ENCODE data around the gene IL22RA2. TPM values are rescaled to one million over a fixed set of nuclear protein-coding genes. Genes with fewer than 3 reads are reported as not detected.

Gene IL22RA2
- total RNA-seq, 1 experiment from 2014 or later: not detected

DNA sequence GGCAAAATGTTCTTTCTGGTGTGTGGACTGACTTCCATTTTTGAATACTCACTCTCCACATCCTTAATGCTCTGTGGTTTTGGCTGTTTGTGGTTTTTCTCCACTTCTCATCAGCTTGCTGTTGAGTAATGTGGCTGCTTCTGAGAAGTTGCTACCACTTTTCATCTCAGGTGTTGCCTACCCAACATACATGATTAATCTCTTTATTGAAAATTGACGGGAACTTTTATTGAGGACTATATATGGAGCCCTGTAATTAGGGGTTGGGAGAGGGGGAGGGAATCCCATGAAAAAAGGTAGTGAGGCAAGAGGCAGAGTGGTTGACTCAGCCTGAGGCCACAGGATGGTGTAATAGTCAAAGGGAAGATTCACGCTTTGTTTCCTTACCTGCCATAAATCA lies 17.6 kb downstream of the IL22RA2 start:
- in situ Hi-C loops (cut with HindIII; ENCODE audit: low pct_unique_long_range_greater_than_20kb, low sequenced_read_pairs): no loop called here
- no peak for DNase-seq (ENCODE audit: low read depth, low spot score)

DNA sequence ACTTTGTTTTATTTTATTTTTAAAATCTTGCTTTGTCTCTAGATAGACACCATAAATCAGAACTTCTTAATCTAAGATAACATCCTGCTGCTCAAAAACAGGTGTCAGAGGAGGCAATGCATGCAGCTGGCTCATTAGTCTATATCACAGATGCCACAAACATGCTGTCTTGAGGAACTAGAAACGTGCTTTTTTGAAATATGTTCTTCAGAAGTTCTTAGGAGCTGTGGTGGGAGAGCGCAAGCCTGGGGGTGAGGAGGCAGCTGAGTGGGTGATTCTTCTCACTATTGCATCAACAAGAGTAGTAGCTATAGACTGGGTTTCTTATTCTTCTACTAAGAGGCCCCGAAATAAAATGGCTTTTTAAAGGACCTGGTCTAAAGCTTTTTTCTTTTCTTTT lies 23.4 kb downstream of the IL22RA2 start:
- DNase-seq (ENCODE audit: low read depth, low spot score): no peak
- in situ Hi-C loops (cut with HindIII; ENCODE audit: low pct_unique_long_range_greater_than_20kb, low sequenced_read_pairs): no loop called here

DNA sequence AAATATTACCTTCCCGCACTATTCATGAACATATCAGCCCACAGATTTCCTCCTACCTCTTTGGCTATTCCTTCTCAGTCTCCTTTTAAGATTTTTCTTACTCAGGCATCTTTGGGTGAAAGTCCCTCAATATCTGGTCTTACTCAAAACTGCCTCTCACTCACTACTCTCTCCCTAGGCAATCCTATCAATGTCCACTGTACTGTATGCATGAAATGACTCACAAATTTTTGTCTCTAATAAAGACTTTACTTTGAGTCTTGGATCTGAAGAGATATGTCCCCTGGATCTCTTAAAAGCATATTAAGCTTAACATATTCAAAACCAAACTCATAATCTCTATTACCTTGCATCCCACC lies 24.4 kb downstream of the IL22RA2 start:
- DNase-seq (ENCODE audit: low read depth, low spot score): no peak
- in situ Hi-C loops (cut with HindIII; ENCODE audit: low pct_unique_long_range_greater_than_20kb, low sequenced_read_pairs): no loop called here

DNA sequence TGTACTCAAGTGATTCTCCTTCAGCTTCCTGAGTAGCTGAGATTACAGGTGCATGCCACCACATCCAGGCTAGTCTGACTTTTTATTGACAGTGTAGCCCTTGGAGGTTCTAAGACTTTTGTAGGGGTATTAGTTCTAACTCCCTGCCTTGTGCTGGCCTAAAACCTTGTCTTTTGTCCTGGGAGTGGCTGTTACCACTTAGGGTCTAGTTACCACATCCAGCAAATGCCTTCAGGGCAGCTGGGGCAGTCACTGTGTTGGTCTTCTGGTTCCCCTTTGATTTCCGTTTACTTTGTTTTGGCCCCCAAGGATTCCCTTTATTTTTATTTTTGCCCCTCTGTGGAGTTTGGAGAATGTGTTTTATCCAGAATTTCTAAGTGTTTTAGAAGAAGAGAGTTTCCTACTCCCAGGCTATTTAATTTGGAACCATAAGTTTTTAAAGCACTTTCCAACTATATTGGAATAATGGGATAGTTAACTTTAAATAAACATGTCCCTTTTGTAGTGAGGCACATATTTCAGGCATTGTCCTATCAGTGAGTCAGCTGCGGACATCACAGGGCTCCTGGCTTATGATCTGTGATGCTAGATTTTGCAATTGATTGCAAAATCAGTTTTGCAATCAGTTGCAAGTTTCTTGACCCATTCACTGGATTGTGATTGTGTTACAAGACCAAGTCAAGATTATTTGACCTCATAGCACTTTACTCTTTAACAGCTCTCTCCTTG lies 25.0 kb downstream of the IL22RA2 start:
- in situ Hi-C loops (cut with HindIII; ENCODE audit: low pct_unique_long_range_greater_than_20kb, low sequenced_read_pairs): no loop called here
- DNase-seq (ENCODE audit: low read depth, low spot score): no peak

DNA sequence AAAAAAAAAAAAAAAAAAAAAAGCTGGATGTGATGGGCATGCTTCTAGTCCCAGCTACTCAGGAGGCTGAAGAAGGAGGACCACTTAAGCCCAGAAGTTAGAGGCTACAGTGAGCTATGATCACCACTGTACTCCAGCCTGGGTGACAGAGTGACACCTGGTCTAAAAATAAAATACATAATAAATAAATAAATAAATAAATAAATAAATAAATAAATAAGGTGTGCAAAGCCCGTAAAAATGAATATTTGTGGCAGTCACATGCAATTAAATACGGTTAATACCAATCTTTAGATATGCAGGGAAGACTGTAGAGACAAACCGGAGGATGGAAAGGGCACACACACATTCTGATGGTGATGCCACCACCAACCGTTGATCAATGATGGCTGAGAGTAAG lies 26.2 kb downstream of the IL22RA2 start:
- DNase-seq (ENCODE audit: low read depth, low spot score): no peak
- in situ Hi-C loops (cut with HindIII; ENCODE audit: low pct_unique_long_range_greater_than_20kb, low sequenced_read_pairs): no loop called here

DNA sequence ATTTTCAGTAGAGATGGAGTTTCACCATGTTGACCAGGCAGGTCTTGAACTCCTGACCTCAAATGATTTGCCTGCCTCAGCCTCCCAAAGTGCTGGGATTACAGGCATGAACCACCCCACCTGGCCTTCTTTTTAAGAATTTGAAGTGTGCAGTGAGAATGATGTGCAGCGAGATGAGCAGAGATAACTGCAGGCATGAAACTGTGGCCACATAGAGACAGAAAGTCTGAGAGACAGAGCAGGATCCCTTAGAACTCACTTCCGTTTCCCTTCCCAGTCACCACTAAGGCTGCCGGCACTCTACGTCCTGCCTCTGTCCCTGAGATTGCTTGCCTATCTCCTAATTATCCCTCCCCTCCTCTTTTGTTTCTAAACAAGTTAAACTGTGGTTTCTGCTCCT lies 27.2 kb downstream of the IL22RA2 start:
- in situ Hi-C loops (cut with HindIII; ENCODE audit: low pct_unique_long_range_greater_than_20kb, low sequenced_read_pairs): no loop called here
- DNase-seq (ENCODE audit: low read depth, low spot score): no peak

DNA sequence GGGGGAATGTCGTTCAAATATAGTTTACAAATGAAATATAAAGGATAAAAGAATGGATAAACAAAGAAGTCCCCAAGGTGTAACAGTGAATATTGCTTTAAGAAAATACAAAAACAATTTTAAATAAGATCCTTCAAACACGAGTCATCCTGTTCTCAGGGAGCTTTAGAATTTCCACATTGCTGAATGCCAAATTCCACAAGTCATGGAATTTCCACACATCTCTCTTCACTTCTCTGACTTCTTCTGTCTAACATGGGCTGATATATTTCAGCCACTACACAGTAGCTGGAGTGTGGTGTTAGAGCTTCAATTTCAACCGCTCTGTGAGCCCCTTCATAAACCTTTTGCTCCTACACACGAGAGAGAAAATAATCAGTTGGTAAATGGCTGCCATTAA lies 28.0 kb downstream of the IL22RA2 start:
- in situ Hi-C loops (cut with HindIII; ENCODE audit: low pct_unique_long_range_greater_than_20kb, low sequenced_read_pairs): no loop called here
- no peak for DNase-seq (ENCODE audit: low read depth, low spot score)

DNA sequence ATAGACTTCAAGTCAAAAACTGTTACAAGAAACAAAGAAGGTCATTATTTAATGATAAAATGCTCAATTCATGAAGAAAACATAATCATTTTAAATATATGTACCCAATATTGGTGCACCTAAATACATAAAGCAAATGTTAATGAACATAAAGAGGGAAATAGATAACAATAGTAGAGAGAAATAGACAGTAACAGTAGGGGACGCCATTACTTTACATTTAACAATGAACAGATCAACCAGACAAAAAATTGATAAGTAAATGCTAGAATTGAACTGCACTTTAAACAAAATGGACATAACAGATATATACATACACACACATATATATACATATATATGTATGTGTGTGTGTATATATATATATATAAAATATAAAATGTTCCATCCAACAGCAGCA lies 37.4 kb downstream of the IL22RA2 start:
- in situ Hi-C loops (cut with HindIII; ENCODE audit: low pct_unique_long_range_greater_than_20kb, low sequenced_read_pairs): no loop called here
- no peak for DNase-seq (ENCODE audit: low read depth, low spot score)

DNA sequence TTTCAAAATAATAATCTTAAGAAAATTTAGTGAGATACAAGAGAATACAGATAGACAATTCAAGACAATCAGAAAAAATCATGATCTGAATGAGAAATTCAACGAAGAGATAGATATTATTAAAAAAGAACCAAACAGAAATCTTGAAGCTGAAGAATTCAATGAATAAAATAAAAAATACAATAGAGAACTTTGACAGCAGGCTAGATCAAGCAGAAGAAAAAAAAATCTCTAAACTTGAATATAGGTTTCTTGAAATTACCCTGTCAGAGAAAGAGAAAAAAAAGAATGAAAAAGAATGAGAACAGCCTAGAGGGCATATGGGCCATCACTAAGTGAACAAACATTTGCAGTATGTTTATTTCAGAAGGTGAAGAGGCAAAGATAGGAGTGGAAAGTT lies 39.0 kb downstream of the IL22RA2 start:
- in situ Hi-C loops (cut with HindIII; ENCODE audit: low pct_unique_long_range_greater_than_20kb, low sequenced_read_pairs): no loop called here
- no peak for DNase-seq (ENCODE audit: low read depth, low spot score)

DNA sequence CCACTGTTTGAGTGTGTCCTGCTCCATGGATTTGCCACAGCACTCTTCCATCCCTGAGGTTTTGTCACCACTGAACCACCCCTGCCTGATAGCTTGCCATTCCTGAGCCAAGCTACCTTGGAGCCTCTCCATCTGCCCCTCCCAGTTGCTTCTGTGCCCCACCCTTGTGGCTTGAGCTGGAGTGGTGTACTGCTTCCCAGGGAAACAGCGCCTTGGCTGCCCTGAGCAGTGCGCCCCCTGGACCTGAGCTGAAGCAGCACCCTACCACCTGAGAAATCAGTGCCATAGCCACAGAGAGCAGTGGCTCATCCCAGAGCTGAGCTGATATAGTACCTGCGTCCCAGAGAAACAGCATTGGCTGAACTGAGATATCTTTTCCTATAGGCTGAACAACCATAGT lies 40.3 kb downstream of the IL22RA2 start:
- in situ Hi-C loops (cut with HindIII; ENCODE audit: low pct_unique_long_range_greater_than_20kb, low sequenced_read_pairs): no loop called here
- DNase-seq (ENCODE audit: low read depth, low spot score): no peak

DNA sequence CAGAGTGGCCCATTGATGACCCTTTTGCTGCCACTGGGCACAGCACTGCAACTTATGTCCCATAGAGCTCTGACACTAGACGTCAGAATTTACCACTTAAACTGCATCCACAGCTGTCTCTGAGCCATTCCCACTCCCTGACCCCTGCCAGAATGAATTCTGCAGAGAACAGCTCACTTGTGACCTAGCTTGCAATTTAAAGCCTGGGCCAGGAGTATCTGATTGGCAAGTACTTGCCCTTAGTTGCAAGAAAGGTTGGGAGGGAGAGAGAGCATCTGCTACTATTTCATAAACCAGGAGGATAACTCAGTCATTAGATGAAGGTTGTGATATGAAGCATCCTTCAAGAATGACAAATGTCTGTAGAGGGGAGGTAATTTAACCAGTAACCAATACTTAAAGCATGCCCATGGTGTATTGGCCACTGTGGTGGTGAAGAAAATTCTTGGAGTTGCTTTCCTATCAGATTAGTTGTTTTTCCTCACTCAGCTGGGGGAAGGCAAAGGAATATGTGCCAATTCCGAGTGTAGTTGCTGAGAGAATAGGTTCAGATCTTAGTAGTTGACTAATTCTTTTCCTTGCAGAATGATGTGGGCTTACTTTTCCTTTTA lies 46.5 kb downstream of the IL22RA2 start:
- DNase-seq (ENCODE audit: low read depth, low spot score): no peak
- in situ Hi-C loops (cut with HindIII; ENCODE audit: low pct_unique_long_range_greater_than_20kb, low sequenced_read_pairs): no loop called here

DNA sequence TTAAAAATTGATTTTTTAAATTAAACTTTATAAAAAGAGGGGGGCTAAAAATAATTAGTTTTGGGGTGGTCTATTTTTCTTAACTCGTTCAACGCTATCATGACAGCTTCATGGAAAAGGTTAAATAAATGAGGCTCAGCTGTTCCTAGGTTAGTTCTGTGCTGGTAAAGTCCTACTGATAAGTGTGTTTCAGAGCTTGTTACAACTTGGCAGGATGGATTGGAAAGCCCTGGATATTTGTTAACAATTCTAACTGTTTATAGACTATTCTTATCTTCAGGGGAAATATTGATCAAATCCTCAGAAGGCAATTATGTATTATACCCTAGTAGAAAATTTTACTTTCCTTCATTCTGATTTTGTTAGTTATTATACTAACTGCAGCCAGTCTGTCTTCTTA lies 50.4 kb downstream of the IL22RA2 start:
- in situ Hi-C loops (cut with HindIII; ENCODE audit: low pct_unique_long_range_greater_than_20kb, low sequenced_read_pairs): no loop called here
- DNase-seq (ENCODE audit: low read depth, low spot score): no peak

DNA sequence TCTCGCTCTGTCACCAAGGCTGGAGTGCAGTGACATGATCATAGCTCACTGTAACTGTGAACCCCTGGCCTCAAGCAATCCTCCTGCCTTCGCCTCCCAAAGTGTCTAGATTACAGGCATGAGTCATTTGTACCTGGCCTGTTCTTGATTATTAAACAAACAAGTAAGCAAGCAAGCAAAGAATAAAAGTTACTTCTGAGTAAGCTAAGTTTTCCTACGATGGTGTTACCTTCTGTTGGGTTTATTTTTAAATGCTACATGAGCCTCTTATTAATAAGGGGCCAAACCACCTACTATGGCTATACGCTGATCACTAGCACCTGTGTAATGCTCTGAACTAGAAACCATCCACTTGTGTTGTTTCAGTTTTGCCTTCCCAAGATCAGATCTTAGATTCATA lies 50.8 kb downstream of the IL22RA2 start:
- in situ Hi-C loops (cut with HindIII; ENCODE audit: low pct_unique_long_range_greater_than_20kb, low sequenced_read_pairs): no loop called here
- no peak for DNase-seq (ENCODE audit: low read depth, low spot score)

DNA sequence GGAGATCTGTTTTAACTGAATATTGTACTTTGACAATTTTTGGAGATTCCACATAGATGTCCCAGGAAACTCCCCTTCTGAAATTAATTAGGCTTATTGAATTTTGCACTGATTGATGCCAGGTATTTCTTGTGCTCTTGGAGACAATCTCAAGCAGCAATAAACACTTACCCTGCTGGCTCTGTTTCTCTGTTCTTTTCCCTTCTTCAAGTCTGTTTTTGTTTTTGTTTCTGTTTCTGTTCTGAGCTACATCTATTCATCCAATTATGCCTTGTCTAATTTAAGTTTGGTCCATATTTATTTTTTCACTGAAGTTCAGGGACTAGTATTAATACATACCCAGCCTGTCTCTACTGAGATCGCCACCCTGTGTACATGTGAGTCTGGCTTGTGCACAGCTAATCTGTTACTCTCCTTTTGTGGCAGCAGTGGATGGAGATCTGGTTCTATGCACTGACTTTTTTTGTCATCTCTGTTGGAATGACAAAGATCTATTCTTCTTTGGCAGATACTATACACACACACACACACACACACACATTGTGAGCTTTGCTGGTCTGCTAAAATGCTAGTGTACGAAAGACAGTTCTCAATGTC lies 51.9 kb downstream of the IL22RA2 start:
- DNase-seq (ENCODE audit: low read depth, low spot score): peak; percentile 10
- in situ Hi-C loops (cut with HindIII; ENCODE audit: low pct_unique_long_range_greater_than_20kb, low sequenced_read_pairs): no loop called here

DNA sequence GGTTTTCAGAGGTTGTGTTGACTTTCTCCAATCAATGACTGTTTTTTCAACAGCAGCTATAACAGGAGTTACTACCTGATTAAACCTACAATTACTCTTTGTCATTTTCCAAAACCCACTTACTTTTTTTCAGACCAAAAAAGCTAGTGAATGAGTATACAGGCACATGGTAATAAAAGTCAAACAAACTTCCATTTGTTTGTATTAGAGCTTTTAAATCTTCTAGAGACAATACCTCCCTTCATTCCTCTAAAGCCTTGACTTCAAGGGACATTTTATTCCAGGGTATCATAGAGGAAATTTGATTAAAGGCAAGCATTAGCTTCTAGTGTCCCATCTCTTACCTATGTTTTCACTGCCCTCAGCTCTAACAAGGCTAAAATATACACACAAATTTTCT lies 52.7 kb downstream of the IL22RA2 start:
- DNase-seq (ENCODE audit: low read depth, low spot score): peak; percentile 68
- in situ Hi-C loops (cut with HindIII; ENCODE audit: low pct_unique_long_range_greater_than_20kb, low sequenced_read_pairs): no loop called here

DNA sequence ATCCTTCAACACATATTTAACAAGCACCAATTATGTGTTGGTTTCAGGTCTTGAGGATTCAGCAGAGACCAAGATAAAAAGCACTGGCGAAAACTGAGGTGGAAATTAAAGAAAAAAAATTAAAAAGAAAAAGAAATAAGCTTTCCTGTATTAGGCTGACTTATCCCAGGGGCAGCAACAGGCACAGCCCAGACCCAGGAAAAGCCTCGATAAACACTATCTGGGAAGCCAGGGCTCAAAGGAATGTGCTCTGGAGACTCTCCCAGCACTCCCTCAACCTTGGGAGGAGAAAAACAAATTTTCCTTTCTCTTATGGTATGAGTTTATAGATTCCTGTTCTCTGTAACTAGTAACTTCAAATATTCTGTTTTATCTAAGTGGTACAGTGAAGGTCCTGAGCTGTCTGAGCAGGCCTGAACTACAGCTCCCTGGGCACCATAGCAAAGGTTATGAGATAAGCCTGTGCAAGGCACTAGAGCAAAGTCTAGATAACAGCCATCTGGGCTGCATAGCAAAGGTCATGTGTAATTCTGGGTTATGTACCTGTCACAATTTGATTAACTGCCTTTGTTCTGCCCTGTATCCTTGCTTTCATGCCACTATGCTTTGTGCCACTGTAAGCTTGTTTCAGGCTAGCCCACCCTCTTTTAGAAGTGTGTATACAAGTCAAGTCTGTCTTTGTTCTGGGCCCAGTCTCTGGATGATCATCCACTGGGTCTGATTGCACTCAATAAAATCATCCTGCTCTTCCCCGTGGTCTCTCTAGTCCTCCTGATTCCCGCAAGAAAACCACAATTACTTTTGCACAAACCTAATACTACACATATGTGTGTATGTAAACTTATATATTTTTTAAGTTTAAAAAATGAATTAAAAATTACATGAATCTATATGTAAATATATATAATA lies 54.0 kb downstream of the IL22RA2 start:
- in situ Hi-C loops (cut with HindIII; ENCODE audit: low pct_unique_long_range_greater_than_20kb, low sequenced_read_pairs): no loop called here
- no peak for DNase-seq (ENCODE audit: low read depth, low spot score)

DNA sequence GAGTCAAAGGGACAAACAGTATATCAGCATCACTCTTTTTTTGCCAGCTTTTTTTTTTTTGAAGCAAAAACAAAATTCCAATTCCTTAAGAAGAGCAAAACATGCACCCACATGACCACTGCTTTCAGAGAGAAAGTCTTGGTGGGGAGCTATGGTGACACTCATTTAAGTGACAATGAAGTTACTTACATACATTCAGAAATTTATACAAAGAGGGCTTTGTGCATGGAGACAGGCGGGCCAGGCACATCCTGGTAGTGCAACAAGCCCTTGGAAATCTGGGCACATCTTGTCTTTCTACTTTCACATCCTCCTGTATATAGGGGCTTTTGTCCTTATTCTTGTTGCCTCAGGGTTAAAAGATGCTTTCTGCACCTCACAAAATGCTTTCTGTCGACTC lies 55.9 kb downstream of the IL22RA2 start:
- DNase-seq (ENCODE audit: low read depth, low spot score): peak; percentile 94
- in situ Hi-C loops (cut with HindIII; ENCODE audit: low pct_unique_long_range_greater_than_20kb, low sequenced_read_pairs): no loop called here

DNA sequence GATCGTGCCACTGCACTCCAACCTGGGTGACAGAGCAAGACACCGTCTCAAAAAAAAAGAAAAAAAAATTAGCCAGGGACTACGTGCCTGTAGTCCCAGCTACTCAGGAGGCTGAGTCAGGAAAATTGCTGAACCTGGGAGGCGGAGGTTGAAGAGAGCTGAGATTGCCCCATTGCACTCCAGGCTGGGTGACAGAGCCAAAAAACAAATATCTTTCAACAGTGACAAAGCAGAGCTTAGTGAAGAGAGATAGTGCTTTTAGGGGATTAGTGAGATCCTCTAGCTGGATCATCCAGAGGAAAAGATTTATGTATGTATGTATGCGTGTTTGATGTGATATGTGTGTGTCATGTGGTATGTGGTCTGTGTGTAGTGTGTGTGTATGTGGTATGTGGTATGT lies 56.6 kb downstream of the IL22RA2 start:
- DNase-seq (ENCODE audit: low read depth, low spot score): no peak
- in situ Hi-C loops (cut with HindIII; ENCODE audit: low pct_unique_long_range_greater_than_20kb, low sequenced_read_pairs): no loop called here
